Esophagus muscularis mucosa (tissue), 4 donors: Measurements from ENCODE around the gene IL17C.
A peak's percentile ranks its signal among the peaks of the same experiment; 100 is the strongest.

Source experiments
- EP300 ChIP-seq: sonication (generic); formaldehyde crosslinking; IDR thresholded peaks from one replicate; pipeline ENCODE4 v1.6.1; 2017; ENCODE audit warnings: antibody characterized with exemption
- POLR2AphosphoS5 ChIP-seq, 2 donors: sonication (generic); formaldehyde crosslinking; IDR thresholded peaks; one replicate each; pipeline ENCODE4 v1.6.1; 2017; ENCODE audit warnings: antibody characterized with exemption in 2 of 2
- TF ChIP-seq, protein P1 (sequence below), 3 experiments: fragments of 200-600 bp in 2 of 3; fragments of 450-650 bp in 1 of 3; sonication (generic) in 2 of 3; IDR thresholded peaks; one replicate each; pipeline ENCODE4 v1.5.1; 2017 to 2019; ENCODE audit warnings: antibody characterized with exemption in 3 of 3, mild to moderate bottlenecking in 2 of 3, moderate library complexity in 1 of 3

DNA sequence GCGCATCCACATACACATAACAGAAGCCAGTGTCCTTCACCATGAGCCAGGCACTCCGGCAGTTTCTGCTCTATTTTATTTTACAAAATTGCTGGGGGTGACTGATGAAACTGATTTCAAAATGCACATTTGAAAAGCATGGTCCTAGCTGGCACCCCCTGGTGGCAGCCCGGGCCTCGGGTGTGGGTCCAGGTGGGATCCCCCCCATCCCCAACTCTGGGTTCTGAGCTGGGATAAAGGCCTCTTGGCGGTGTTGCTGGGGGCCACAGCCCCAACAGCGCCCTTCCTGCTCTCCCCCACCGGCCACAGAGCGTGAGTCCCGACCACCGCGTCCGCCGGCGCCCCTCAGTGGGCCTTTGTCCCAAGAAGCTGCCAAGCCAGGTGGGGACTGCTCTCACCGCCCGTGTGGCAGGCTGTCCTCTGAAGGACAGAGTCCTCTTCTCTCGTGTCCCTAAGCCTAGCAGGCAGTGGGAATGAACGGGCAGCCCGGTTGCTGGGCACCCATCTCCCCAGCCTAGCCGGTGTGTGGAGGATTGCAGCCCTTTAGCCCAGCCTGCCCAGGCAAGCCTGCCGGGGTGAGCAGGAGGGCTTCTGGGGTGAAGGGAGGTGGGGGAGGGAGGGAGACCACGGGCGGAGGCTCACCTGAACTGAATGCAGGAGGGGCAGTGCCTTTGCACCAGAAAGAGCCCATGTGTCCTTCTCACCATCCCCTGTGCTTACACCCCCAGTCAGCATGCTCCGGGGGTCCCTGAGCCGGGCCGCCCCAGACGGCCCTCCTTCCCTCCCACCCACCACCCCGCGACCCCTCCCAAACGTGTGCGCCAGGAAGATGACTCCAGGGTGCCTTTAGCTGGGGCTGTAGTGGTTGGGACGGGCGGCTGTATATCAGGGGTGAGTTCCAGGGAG is 47.0 kb downstream of the IL17C start:
- TF ChIP-seq, protein P1, sequence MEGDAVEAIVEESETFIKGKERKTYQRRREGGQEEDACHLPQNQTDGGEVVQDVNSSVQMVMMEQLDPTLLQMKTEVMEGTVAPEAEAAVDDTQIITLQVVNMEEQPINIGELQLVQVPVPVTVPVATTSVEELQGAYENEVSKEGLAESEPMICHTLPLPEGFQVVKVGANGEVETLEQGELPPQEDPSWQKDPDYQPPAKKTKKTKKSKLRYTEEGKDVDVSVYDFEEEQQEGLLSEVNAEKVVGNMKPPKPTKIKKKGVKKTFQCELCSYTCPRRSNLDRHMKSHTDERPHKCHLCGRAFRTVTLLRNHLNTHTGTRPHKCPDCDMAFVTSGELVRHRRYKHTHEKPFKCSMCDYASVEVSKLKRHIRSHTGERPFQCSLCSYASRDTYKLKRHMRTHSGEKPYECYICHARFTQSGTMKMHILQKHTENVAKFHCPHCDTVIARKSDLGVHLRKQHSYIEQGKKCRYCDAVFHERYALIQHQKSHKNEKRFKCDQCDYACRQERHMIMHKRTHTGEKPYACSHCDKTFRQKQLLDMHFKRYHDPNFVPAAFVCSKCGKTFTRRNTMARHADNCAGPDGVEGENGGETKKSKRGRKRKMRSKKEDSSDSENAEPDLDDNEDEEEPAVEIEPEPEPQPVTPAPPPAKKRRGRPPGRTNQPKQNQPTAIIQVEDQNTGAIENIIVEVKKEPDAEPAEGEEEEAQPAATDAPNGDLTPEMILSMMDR (IDR thresholded peaks at IDR 0.05) = peak in 2 of 3 experiments; percentile 13 to 40
- TF ChIP-seq EP300 (no peak), POLR2AphosphoS5 (IDR thresholded peaks at IDR 0.05) (no peak)
